ENCODE measurements around the gene IMMP2L. TPM values are rescaled to one million over a fixed set of nuclear protein-coding genes. Genes with fewer than 3 reads are reported as not detected.
A peak's percentile ranks its signal among the peaks of the same experiment; 100 is the strongest.

The IMMP2L gene
- total RNA-seq, 1 donor from 2014 or later = 11.9 TPM

DNA sequence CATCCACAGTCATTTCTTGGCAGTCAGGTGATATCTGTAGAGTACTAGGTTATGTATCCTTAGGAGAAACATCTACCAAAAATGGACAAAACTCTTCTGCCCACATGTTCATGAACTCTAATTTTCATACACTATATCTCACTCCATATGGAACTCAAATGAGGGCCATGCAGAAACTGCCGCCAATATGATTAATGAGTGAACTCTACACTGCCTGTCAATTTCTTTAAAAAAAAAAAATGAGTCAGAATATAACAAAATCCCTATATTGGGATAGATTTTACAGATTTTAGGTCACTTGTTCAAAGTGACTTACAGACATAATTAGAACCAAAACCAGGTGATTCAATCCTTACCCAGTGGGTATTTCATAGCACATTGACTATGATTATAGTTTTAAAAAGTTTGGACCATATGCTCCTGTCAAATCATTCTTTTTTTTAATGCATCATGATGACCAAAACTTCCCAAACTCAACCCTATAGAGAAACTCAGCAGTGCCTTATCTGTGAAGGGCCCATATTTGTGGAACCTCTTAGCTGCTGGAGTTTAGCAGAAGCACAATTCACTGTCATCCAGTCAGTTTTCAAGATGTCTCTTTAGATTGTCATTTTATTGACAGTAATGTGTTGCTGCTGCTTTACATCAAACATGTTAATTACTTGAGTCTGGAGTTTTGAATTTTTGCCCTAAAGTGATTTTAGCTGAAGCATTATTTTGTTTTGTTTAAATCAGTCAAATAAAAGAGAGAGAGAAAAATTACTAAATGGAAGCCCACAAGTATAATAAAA, 460.2 kb downstream of the IMMP2L start:
- DNase-seq (ENCODE audit: low read depth, low spot score) = no peak
- Mint-ChIP-seq H3K4me1 (peaks cover 34% of the 10 kb centered on the region), H3K9me3 (no peaks in the 10 kb centered on the region), H3K36me3 (ENCODE audit: low read depth) (no peaks in the 10 kb centered on the region), H3K27ac (ENCODE audit: unreplicated experiment) (no peak overlapping the region), H3K4me3 (no peak overlapping the region), H3K27me3 (ENCODE audit: low read depth) (no peaks in the 10 kb centered on the region)
- no peak for TF ChIP-seq CTCF (conservative IDR thresholded peaks at IDR 0.05)

GRCh38 chr7:111098926-111099250, 463.4 kb downstream of the IMMP2L start:
- Mint-ChIP-seq H3K4me3 (no peak overlapping the region), H3K36me3 (ENCODE audit: low read depth) (no peaks in the 10 kb centered on the region), H3K27ac (ENCODE audit: unreplicated experiment) (no peak overlapping the region), H3K9me3 (no peaks in the 10 kb centered on the region), H3K27me3 (ENCODE audit: low read depth) (no peaks in the 10 kb centered on the region), H3K4me1 (peaks cover 36% of the 10 kb centered on the region)
- DNase-seq (ENCODE audit: low read depth, low spot score) = no peak
- peak; percentile 1 for TF ChIP-seq CTCF (conservative IDR thresholded peaks at IDR 0.05)

GRCh38 chr7:111098011-111098925, 464.0 kb downstream of the IMMP2L start:
- H3K27ac Mint-ChIP-seq (ENCODE audit: unreplicated experiment) = no peak overlapping the region
- no peaks in the 10 kb centered on the region for H3K36me3 Mint-ChIP-seq (ENCODE audit: low read depth)
- H3K4me1 Mint-ChIP-seq = peaks cover 43% of the 10 kb centered on the region
- peak; percentile 73 for TF ChIP-seq CTCF (conservative IDR thresholded peaks at IDR 0.05)
- no peaks in the 10 kb centered on the region for H3K27me3 Mint-ChIP-seq (ENCODE audit: low read depth)
- DNase-seq (ENCODE audit: low read depth, low spot score) = no peak
- H3K9me3 Mint-ChIP-seq = no peaks in the 10 kb centered on the region
- H3K4me3 Mint-ChIP-seq = no peak overlapping the region

GRCh38 chr7:111096997-111097396, 465.3 kb downstream of the IMMP2L start:
- H3K36me3 Mint-ChIP-seq (ENCODE audit: low read depth) = no peaks in the 10 kb centered on the region
- peak; percentile 22 for TF ChIP-seq CTCF (conservative IDR thresholded peaks at IDR 0.05)
- H3K27ac Mint-ChIP-seq (ENCODE audit: unreplicated experiment) = no peak overlapping the region
- no peak overlapping the region for H3K4me3 Mint-ChIP-seq
- peaks cover 55% of the 10 kb centered on the region for H3K4me1 Mint-ChIP-seq
- no peak for DNase-seq (ENCODE audit: low read depth, low spot score)
- no peaks in the 10 kb centered on the region for H3K9me3 Mint-ChIP-seq
- no peaks in the 10 kb centered on the region for H3K27me3 Mint-ChIP-seq (ENCODE audit: low read depth)

DNA sequence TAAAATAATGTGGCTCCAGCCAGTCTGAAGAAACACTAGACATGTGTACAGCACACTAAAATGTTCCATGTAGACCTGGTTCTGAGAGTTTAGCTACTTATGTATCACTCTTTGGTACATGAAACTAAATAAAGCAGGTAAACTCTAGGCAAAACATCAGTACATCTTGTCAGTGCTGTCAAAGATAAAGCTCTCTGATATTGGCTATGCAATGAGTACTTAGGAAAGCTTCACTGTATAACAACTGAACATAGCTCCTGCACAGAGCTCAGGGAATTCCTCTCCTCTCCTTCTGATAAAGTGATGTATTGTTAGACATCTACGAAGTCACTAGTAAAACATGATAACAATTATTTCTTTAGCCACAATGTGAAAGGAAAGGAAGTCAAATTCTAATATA, 467.9 kb downstream of the IMMP2L start:
- peaks cover 71% of the 10 kb centered on the region for H3K4me1 Mint-ChIP-seq
- H3K27ac Mint-ChIP-seq (ENCODE audit: unreplicated experiment) = no peak overlapping the region
- DNase-seq (ENCODE audit: low read depth, low spot score) = no peak
- H3K36me3 Mint-ChIP-seq (ENCODE audit: low read depth) = no peaks in the 10 kb centered on the region
- TF ChIP-seq CTCF (conservative IDR thresholded peaks at IDR 0.05) = no peak
- peak overlapping the region; percentile 58 for H3K4me3 Mint-ChIP-seq
- H3K9me3 Mint-ChIP-seq = no peaks in the 10 kb centered on the region
- no peaks in the 10 kb centered on the region for H3K27me3 Mint-ChIP-seq (ENCODE audit: low read depth)
